Motor neuron (in vitro differentiated cells): ENCODE results near the gene RNF166. TPM values are rescaled to one million over a fixed set of nuclear protein-coding genes. Genes with fewer than 3 reads are reported as not detected.

Experiments
- ATAC-seq, 8 experiments: fragments of 200-7000 bp; cut with Tn5 transposase; replicated peaks in 6 of 8; 2 replicates each; pipeline ENCODE4 v1.8.0; 2021; ENCODE audit warnings: mild to moderate bottlenecking in 8 of 8, moderate library complexity in 8 of 8
- H3K27ac ChIP-seq, 2 donors: fragments of 250-450 bp; sonication (Bioruptor Pico); 2 replicates each; pipeline ENCODE4 v1.9.0; 2021; ENCODE audit warnings: antibody characterized with exemption in 2 of 2, mild to moderate bottlenecking in 2 of 2, moderate library complexity in 1 of 2
- H3K4me1 ChIP-seq, 2 donors: fragments of 250-450 bp; sonication (Bioruptor Pico); replicated peaks in 1 of 2; 2 replicates each; pipeline ENCODE4 v1.6.1; 2021; ENCODE audit warnings: antibody characterized with exemption in 2 of 2, mild to moderate bottlenecking in 2 of 2, moderate library complexity in 1 of 2
- H3K4me3 ChIP-seq, 5 donors: fragments of 250-450 bp; sonication (Bioruptor Pico); 2 replicates each; pipeline ENCODE4 v1.9.0; 2021; ENCODE audit warnings: antibody characterized with exemption in 5 of 5, mild to moderate bottlenecking in 5 of 5, moderate library complexity in 4 of 5
- WGBS, 10 experiments: fragments of 450-650 bp; shearing (Covaris generic); methylation state at CpG; one replicate each; pipeline ENCODE4 v1.0.0; 2022; 5-methylcytosine and 5-hydroxymethylcytosine counted together
- in situ Hi-C, 9 experiments: fragments of 400-800 bp; cut with MboI; loops; one replicate each; pipeline ENCODE4 v1.15.0; 2021; ENCODE audit warnings: low sequenced_read_pairs in 9 of 9, low pct_unique_long_range_greater_than_20kb in 2 of 9; ENCODE audit not compliant: unreplicated experiment in 9 of 9
- total RNA-seq, 8 experiments: library from RNA; unstranded; fragments of 300-600 nt; gene quantifications; 2 replicates each; pipeline versions ENCODE4 v1.2.3 to v1.2.4, GENCODE V29; 2022

Gene RNF166
- total RNA-seq, 8 experiments from 2014 or later: 6.1 to 15.9 (median 13.0) TPM

GRCh38 chr16:88688013-88688778, 18.0 kb downstream of the RNF166 start:
- no peak overlapping the region for H3K27ac ChIP-seq
- no peak overlapping the region for H3K4me3 ChIP-seq
- in situ Hi-C loops: no loop called here

GRCh38 chr16:88687676-88688012, 18.6 kb downstream of the RNF166 start:
- Histone ChIP-seq H3K4me3 (no peak overlapping the region), H3K4me1 (peaks cover 3 to 5% of the 10 kb centered on the region in 2 donors), H3K27ac (no peak overlapping the region)
- in situ Hi-C loops: no loop called here
- 10 to 67% (median 54%) methylated on average over 1 to 2 of the region's 3 CpGs; no CpG with 5 or more reads in 5 of the 10 experiments for WGBS, 10 experiments
- no peak for ATAC-seq

More at GRCh38 chr16:88688013-88688778, 18.0 kb downstream of the RNF166 start:
- peaks cover 3 to 5% of the 10 kb centered on the region in 2 donors for H3K4me1 ChIP-seq
- WGBS, 10 experiments: 0 to 82% (median 30%) methylated on average over 1 to 4 of the region's 28 CpGs; no CpG with 5 or more reads in 6 of the 10 experiments
- no peak for ATAC-seq

GRCh38 chr16:88687254-88687576, 19.0 kb downstream of the RNF166 start:
- Histone ChIP-seq H3K27ac (no peak overlapping the region), H3K4me3 (no peak overlapping the region), H3K4me1 (peaks cover 3 to 5% of the 10 kb centered on the region in 2 donors)
- WGBS, 10 experiments: 0 to 100% (median 40%) methylated on average over 1 to 2 of the region's 10 CpGs; no CpG with 5 or more reads in 5 of the 10 experiments
- ATAC-seq: no peak
- in situ Hi-C loops: no loop called here

- peak within 1 kb of the TSS; percentile 26 to 33 (median 27) for H3K4me3 ChIP-seq
- WGBS, 10 experiments: 0 to 36% (median 20%) methylated on average over 1 to 14 of the region's 65 CpGs; no CpG with 5 or more reads in 5 of the 10 experiments
- in situ Hi-C loops: no loop called here
- peaks cover 3 to 5% of the 10 kb centered on the region in 2 donors for H3K4me1 ChIP-seq
- H3K27ac ChIP-seq: no peak within 1 kb of the TSS
- peak; percentile 81 to 90 (median 86) for ATAC-seq
Measured at GRCh38 chr16:88686439-88687253, 19.6 kb downstream of the RNF166 start, which contains the start of gene SNAI3. SNAI3 (minus strand) TSS chr16:88686507; CDS start chr16:88686406, 101 bp downstream.

GRCh38 chr16:88686062-88686438, 20.2 kb downstream of the RNF166 start:
- peak overlapping the region; percentile 26 to 33 (median 27) for H3K4me3 ChIP-seq
- no peak overlapping the region for H3K27ac ChIP-seq
- peaks cover 3 to 5% of the 10 kb centered on the region in 2 donors for H3K4me1 ChIP-seq
- 20% methylated on average over 1 of the region's 25 CpGs; no CpG with 5 or more reads in 9 of the 10 experiments for WGBS, 10 experiments
- in situ Hi-C loops: no loop called here
- peak in 5 of 8 experiments; percentile 11 to 39 (median 28) for ATAC-seq

GRCh38 chr16:88685156-88686061, 20.8 kb downstream of the RNF166 start:
- Histone ChIP-seq H3K27ac (no peak overlapping the region), H3K4me3 (peak overlapping the region in 1 of 5 donors; percentile 33), H3K4me1 (peaks cover 3 to 5% of the 10 kb centered on the region in 2 donors)
- in situ Hi-C loops: no loop called here
- peak; percentile 5 to 60 (median 40) for ATAC-seq
- 15 to 53% (median 20%) methylated on average over 1 to 8 of the region's 33 CpGs; no CpG with 5 or more reads in 6 of the 10 experiments for WGBS, 10 experiments

- in situ Hi-C loops: no loop called here
- 0 to 100% (median 83%) methylated on average over 1 to 9 of the region's 15 CpGs; no CpG with 5 or more reads in 5 of the 10 experiments for WGBS, 10 experiments
- no peak overlapping the region for H3K4me3 ChIP-seq
Measured at GRCh38 chr16:88684569-88685155, 21.5 kb downstream of the RNF166 start.

GRCh38 chr16:88681709-88682451, 24.3 kb downstream of the RNF166 start:
- WGBS, 10 experiments: 0 to 83% (median 29%) methylated on average over 1 to 10 of the region's 21 CpGs; no CpG with 5 or more reads in 3 of the 10 experiments
- Histone ChIP-seq H3K27ac (no peak overlapping the region), H3K4me3 (no peak overlapping the region), H3K4me1 (peaks cover 2% of the 10 kb centered on the region in 2 donors)
- ATAC-seq: peak in 2 of 8 experiments; percentile 14 to 31
- in situ Hi-C loops: no loop called here

More at GRCh38 chr16:88684569-88685155, 21.5 kb downstream of the RNF166 start:
- no peak for ATAC-seq
- Histone ChIP-seq H3K27ac (no peak overlapping the region), H3K4me1 (peaks cover 3 to 5% of the 10 kb centered on the region in 2 donors)

GRCh38 chr16:88681084-88681680, 25.0 kb downstream of the RNF166 start:
- in situ Hi-C loops: no loop called here
- no peak overlapping the region for H3K4me3 ChIP-seq
- WGBS, 10 experiments: 48 to 100% (median 81%) methylated on average over 1 to 4 of the region's 31 CpGs; no CpG with 5 or more reads in 6 of the 10 experiments
- no peak for ATAC-seq
- H3K27ac ChIP-seq: no peak overlapping the region
- no peaks in the 10 kb centered on the region for H3K4me1 ChIP-seq

GRCh38 chr16:88680554-88681083, 25.6 kb downstream of the RNF166 start:
- WGBS, 10 experiments: 71 to 83% methylated on average over 1 to 2 of the region's 5 CpGs; no CpG with 5 or more reads in 8 of the 10 experiments
- no peak for ATAC-seq
- H3K4me1 ChIP-seq: no peaks in the 10 kb centered on the region
- H3K27ac ChIP-seq: no peak overlapping the region
- no peak overlapping the region for H3K4me3 ChIP-seq
- in situ Hi-C loops: no loop called here
